ENCODE data around the gene NSMCE4A.
"Not testable (repeated sequence)": the region's sequence is repeated elsewhere in the genome, so short reads cannot be mapped to it uniquely, and the experiment has no call there.

Gene NSMCE4A

GRCh38 chr10:121974535-121975294, at the start of gene NSMCE4A:
Gene NSMCE4A (minus strand): TSS chr10:121975217. CDS start chr10:121975165, 52 bp downstream.
- H3K27ac ChIP-seq = peak within 1 kb of the TSS; percentile 91 to 95
- DNase-seq (ENCODE audit: low spot score) = peak; percentile 83
- TF ChIP-seq, protein P1, sequence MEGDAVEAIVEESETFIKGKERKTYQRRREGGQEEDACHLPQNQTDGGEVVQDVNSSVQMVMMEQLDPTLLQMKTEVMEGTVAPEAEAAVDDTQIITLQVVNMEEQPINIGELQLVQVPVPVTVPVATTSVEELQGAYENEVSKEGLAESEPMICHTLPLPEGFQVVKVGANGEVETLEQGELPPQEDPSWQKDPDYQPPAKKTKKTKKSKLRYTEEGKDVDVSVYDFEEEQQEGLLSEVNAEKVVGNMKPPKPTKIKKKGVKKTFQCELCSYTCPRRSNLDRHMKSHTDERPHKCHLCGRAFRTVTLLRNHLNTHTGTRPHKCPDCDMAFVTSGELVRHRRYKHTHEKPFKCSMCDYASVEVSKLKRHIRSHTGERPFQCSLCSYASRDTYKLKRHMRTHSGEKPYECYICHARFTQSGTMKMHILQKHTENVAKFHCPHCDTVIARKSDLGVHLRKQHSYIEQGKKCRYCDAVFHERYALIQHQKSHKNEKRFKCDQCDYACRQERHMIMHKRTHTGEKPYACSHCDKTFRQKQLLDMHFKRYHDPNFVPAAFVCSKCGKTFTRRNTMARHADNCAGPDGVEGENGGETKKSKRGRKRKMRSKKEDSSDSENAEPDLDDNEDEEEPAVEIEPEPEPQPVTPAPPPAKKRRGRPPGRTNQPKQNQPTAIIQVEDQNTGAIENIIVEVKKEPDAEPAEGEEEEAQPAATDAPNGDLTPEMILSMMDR (IDR thresholded peaks at IDR 0.05) = no peak
- H3K4me3 ChIP-seq = peak within 1 kb of the TSS; percentile 85

GRCh38 chr10:122023257-122023656, 48.2 kb upstream of the NSMCE4A start:
- H3K27ac ChIP-seq; H3K4me3 ChIP-seq; DNase-seq (ENCODE audit: low spot score): not testable (repeated sequence)

- Histone ChIP-seq H3K27ac (no peak overlapping the region), H3K4me3 (no peak overlapping the region)
- DNase-seq (ENCODE audit: low spot score) = no peak
- TF ChIP-seq, protein P1 (IDR thresholded peaks at IDR 0.05) = no peak
Observed at GRCh38 chr10:122022276-122022675, 47.3 kb upstream of the NSMCE4A start.

- peak overlapping the region; percentile 5 to 10 for H3K27ac ChIP-seq
- TF ChIP-seq, protein P1 (IDR thresholded peaks at IDR 0.05) = no peak
- H3K4me3 ChIP-seq = peak overlapping the region; percentile 32
- no peak for DNase-seq (ENCODE audit: low spot score)
Observed at GRCh38 chr10:122021828-122022227, 46.8 kb upstream of the NSMCE4A start.

DNA sequence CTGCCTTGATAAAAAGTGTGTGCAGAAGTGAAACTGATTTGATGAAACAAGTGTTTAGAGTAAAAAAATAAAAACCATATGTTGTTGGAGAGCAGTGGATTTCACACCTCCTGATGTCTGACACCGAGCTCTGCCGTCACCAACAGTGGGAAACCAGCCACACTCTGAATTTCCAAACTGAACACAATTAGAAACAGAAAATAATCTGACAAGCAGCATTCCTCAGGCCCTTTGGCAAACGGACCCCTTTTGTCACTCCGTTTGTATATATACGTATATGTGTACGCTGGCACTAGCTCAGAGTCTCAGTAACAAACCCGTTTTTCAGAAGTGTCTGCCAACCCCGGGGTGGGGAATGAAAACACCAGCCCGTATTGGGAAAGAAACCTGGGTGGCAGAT, 46.4 kb upstream of the NSMCE4A start:
- H3K4me3 ChIP-seq = peak overlapping the region; percentile 32
- H3K27ac ChIP-seq = peak overlapping the region; percentile 5 to 10
- DNase-seq (ENCODE audit: low spot score) = no peak
- TF ChIP-seq, protein P1 (IDR thresholded peaks at IDR 0.05) = no peak

DNA sequence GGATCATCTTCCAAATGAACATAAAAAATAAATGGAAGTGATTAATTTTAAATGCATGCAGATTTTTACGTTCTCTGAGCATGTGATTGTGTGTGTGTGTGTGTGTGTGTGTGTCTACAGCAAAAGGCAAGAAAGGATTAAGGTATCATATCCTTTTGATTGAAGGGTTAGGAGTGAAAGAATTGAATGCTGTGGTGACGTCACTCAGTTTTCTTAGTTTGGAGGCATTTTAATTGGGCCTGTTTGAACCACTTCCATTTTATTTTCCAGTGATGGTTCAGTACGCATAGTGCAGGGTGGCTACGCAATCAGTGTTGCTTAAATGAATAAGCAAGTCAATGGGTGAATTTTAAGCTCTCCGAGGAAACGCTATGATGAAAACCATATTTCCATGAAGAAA, 45.2 kb upstream of the NSMCE4A start:
- TF ChIP-seq, protein P1 (IDR thresholded peaks at IDR 0.05) = no peak
- no peak overlapping the region for H3K4me3 ChIP-seq
- DNase-seq (ENCODE audit: low spot score) = no peak

GRCh38 chr10:122019414-122019975, 44.5 kb upstream of the NSMCE4A start:
- TF ChIP-seq, protein P1 (IDR thresholded peaks at IDR 0.05) = no peak
- Histone ChIP-seq H3K27ac (no peak overlapping the region), H3K4me3 (no peak overlapping the region)
- DNase-seq (ENCODE audit: low spot score) = no peak

More for the DNA sequence above, 45.2 kb upstream of the NSMCE4A start:
- no peak overlapping the region for H3K27ac ChIP-seq
